Esophagus muscularis mucosa (tissue), 3 donors: ENCODE measurements around the gene CPEB2.

Experiments used
- CTCF ChIP-seq, 3 experiments: fragments of 200-600 bp in 2 of 3; fragments of 450-650 bp in 1 of 3; sonication (generic) in 2 of 3; IDR thresholded peaks; one replicate each; pipeline ENCODE4 v1.5.1; 2017 to 2019; ENCODE audit warnings: antibody characterized with exemption in 3 of 3, mild to moderate bottlenecking in 2 of 3, moderate library complexity in 1 of 3
- POLR2A ChIP-seq: fragments of 450-650 bp; IDR thresholded peaks from one replicate; pipeline ENCODE4 v1.6.1; 2017; ENCODE audit warnings: antibody characterized with exemption, moderate library complexity, mild to moderate bottlenecking, low read depth

- TF ChIP-seq CTCF (IDR thresholded peaks at IDR 0.05), result no peak
- no peak for TF ChIP-seq POLR2A
Measured at GRCh38 chr4:15040916-15041463, 38.7 kb downstream of the CPEB2 start.
